ENCODE results near the gene OSBPL8.
A peak's percentile ranks its signal among the peaks of the same experiment; 100 is the strongest.
"Not testable (repeated sequence)": the region's sequence is repeated elsewhere in the genome, so short reads cannot be mapped to it uniquely, and the experiment has no call there.

Gene OSBPL8

GRCh38 chr12:76529226-76529918, 30.2 kb downstream of the OSBPL8 start:
- DNase-seq (ENCODE audit: low read depth), result no peak

- DNase-seq (ENCODE audit: low read depth), result no peak
These were observed 36.2 kb downstream of the OSBPL8 start for GRCh38 chr12:76523408-76523807.

GRCh38 chr12:76520348-76520747, 39.2 kb downstream of the OSBPL8 start:
- DNase-seq (ENCODE audit: low read depth), result peak; percentile 2

GRCh38 chr12:76519538-76519937, 40.0 kb downstream of the OSBPL8 start:
- DNase-seq (ENCODE audit: low read depth), result peak; percentile 33

GRCh38 chr12:76518699-76519098, 40.9 kb downstream of the OSBPL8 start:
- DNase-seq (ENCODE audit: low read depth), result no peak

- no peak for DNase-seq (ENCODE audit: low read depth)
These were observed 44.3 kb downstream of the OSBPL8 start for GRCh38 chr12:76515271-76515670.

GRCh38 chr12:76511116-76511716, 48.4 kb downstream of the OSBPL8 start:
- not testable (repeated sequence) for DNase-seq (ENCODE audit: low read depth)

GRCh38 chr12:76508128-76508980, 51.2 kb downstream of the OSBPL8 start:
- no peak for DNase-seq (ENCODE audit: low read depth)

GRCh38 chr12:76506149-76506548, 53.4 kb downstream of the OSBPL8 start:
- no peak for DNase-seq (ENCODE audit: low read depth)

GRCh38 chr12:76505050-76505449, 54.5 kb downstream of the OSBPL8 start:
- DNase-seq (ENCODE audit: low read depth), result no peak

- no peak for DNase-seq (ENCODE audit: low read depth)
These were observed 55.0 kb downstream of the OSBPL8 start for GRCh38 chr12:76504606-76505005.

- no peak for DNase-seq (ENCODE audit: low read depth)
These were observed 55.6 kb downstream of the OSBPL8 start for GRCh38 chr12:76503957-76504356.

GRCh38 chr12:76501390-76501789, 58.2 kb downstream of the OSBPL8 start:
- no peak for DNase-seq (ENCODE audit: low read depth)

- DNase-seq (ENCODE audit: low read depth), result not testable (repeated sequence)
These were observed 60.4 kb downstream of the OSBPL8 start for GRCh38 chr12:76499136-76499535.

GRCh38 chr12:76495556-76495955, 64.0 kb downstream of the OSBPL8 start:
- DNase-seq (ENCODE audit: low read depth), result no peak

- no peak for DNase-seq (ENCODE audit: low read depth)
These were observed 68.3 kb downstream of the OSBPL8 start for GRCh38 chr12:76491292-76491691.

GRCh38 chr12:76490763-76491162, 68.8 kb downstream of the OSBPL8 start:
- DNase-seq (ENCODE audit: low read depth), result no peak

GRCh38 chr12:76489737-76490136, 69.8 kb downstream of the OSBPL8 start:
- DNase-seq (ENCODE audit: low read depth), result peak; percentile 9

- DNase-seq (ENCODE audit: low read depth), result no peak
These were observed 73.6 kb downstream of the OSBPL8 start for GRCh38 chr12:76486011-76486410.

GRCh38 chr12:76480796-76481195, 78.8 kb downstream of the OSBPL8 start:
- DNase-seq (ENCODE audit: low read depth), result no peak

- DNase-seq (ENCODE audit: low read depth), result no peak
These were observed 81.5 kb downstream of the OSBPL8 start for GRCh38 chr12:76478045-76478444.

GRCh38 chr12:76472862-76473261, 86.7 kb downstream of the OSBPL8 start:
- DNase-seq (ENCODE audit: low read depth), result not testable (repeated sequence)

- no peak for DNase-seq (ENCODE audit: low read depth)
These were observed 88.0 kb downstream of the OSBPL8 start for GRCh38 chr12:76471579-76471978.
